A549 treated with AZD9567 at 1 μM for 4 hours (cell line): Measurements from ENCODE around the gene PRDM13. TPM values are rescaled to one million over a fixed set of nuclear protein-coding genes. Genes with fewer than 3 reads are reported as not detected.

Experiments
- total RNA-seq: library from RNA; stranded (reverse); fragments of 200-300 nt; extraction: Qiagen RNA extraction; gene quantifications from 5 replicates; pipeline ENCODE4 v1.2.3, GENCODE V29; 2022; ENCODE audit not compliant: insufficient read depth

Gene PRDM13
- total RNA-seq, result 0.90 to 0.99 TPM (median 0.95 TPM) in 4 of 5 replicates, not detected in the other

GRCh38 chr6:99606656-99607415, at the start of gene PRDM13:
Gene PRDM13, plus strand, starts transcription at chr6:99606833. Its CDS starts 202 bp downstream, at chr6:99607035.

GRCh38 chr6:99568103-99568933, 38.3 kb upstream of the PRDM13 start, which contains the start of gene CCNC:
Gene CCNC, minus strand, starts transcription at chr6:99568660. Its CDS starts 133 bp downstream, at chr6:99568527.

Other genes starting within 250 kb of the PRDM13 start
- 10.0 to 10.8 TPM (median 10.6 TPM) in 5 replicates for gene COQ3, start 212.6 kb upstream of the PRDM13 start, total RNA-seq
- gene PNISR, start 181.5 kb upstream of the PRDM13 start, total RNA-seq, result 21.8 to 31.7 TPM (median 31.0 TPM) in 5 replicates
- 5.0 to 9.0 TPM (median 6.4 TPM) in 5 replicates for gene USP45, start 91.4 kb upstream of the PRDM13 start, total RNA-seq
- 27.4 to 47.9 TPM (median 29.7 TPM) in 5 replicates for gene CCNC, start 38.2 kb upstream of the PRDM13 start, total RNA-seq